ENCODE results near the gene CRTAC1. TPM values are rescaled to one million over a fixed set of nuclear protein-coding genes. Genes with fewer than 3 reads are reported as not detected.

The CRTAC1 gene
- total RNA-seq, 1 donor from 2014 or later, result 2.3 TPM

- H3K27me3 ChIP-seq (ENCODE audit: low read depth), result peaks cover 86% of the 10 kb centered on the region
- no peaks in the 10 kb centered on the region for H3K36me3 ChIP-seq
- intact Hi-C loops (cut with micrococcal nuclease), result no loop called here
- no peak for DNase-seq
- TF ChIP-seq, protein P1, sequence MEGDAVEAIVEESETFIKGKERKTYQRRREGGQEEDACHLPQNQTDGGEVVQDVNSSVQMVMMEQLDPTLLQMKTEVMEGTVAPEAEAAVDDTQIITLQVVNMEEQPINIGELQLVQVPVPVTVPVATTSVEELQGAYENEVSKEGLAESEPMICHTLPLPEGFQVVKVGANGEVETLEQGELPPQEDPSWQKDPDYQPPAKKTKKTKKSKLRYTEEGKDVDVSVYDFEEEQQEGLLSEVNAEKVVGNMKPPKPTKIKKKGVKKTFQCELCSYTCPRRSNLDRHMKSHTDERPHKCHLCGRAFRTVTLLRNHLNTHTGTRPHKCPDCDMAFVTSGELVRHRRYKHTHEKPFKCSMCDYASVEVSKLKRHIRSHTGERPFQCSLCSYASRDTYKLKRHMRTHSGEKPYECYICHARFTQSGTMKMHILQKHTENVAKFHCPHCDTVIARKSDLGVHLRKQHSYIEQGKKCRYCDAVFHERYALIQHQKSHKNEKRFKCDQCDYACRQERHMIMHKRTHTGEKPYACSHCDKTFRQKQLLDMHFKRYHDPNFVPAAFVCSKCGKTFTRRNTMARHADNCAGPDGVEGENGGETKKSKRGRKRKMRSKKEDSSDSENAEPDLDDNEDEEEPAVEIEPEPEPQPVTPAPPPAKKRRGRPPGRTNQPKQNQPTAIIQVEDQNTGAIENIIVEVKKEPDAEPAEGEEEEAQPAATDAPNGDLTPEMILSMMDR (IDR thresholded peaks at IDR 0.05; ENCODE audit: borderline replicate concordance), result no peak
- H3K27ac ChIP-seq (replicated peaks), result no peak overlapping the region
- no peaks in the 10 kb centered on the region for H3K9me3 ChIP-seq (replicated peaks)
- no peak overlapping the region for H3K4me3 ChIP-seq
- peaks cover 6% of the 10 kb centered on the region for H3K4me1 ChIP-seq
Measured at GRCh38 chr10:97863808-97864207, 166.6 kb downstream of the CRTAC1 start.

DNA sequence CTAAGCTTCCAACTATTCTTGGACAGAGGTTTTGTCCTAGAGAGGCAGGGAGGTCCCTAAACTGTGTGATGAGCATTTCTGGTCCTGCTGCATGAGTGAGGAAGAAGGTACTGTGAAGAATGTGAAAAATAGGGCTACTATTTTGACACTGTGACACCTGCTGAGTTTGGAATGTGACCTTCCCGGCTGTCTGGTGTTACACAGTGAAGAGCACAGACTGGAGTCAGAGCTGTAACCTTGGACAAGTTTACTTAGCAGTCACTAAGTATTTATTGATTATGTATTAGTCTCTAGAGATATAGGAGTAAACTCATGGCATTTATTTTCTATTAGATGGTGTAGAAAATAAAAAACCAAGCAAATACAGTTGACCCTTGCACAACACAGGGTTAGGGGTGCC is 168.5 kb downstream of the CRTAC1 start:
- H3K27me3 ChIP-seq (ENCODE audit: low read depth), result peaks cover 89% of the 10 kb centered on the region
- TF ChIP-seq, protein P1 (IDR thresholded peaks at IDR 0.05; ENCODE audit: borderline replicate concordance), result no peak
- H3K4me1 ChIP-seq, result peaks cover 4% of the 10 kb centered on the region
- no peak for DNase-seq
- H3K27ac ChIP-seq (replicated peaks), result no peak overlapping the region
- H3K9me3 ChIP-seq (replicated peaks), result no peaks in the 10 kb centered on the region
- H3K4me3 ChIP-seq, result no peak overlapping the region
- H3K36me3 ChIP-seq, result no peaks in the 10 kb centered on the region
- intact Hi-C loops (cut with micrococcal nuclease), result no loop called here

DNA sequence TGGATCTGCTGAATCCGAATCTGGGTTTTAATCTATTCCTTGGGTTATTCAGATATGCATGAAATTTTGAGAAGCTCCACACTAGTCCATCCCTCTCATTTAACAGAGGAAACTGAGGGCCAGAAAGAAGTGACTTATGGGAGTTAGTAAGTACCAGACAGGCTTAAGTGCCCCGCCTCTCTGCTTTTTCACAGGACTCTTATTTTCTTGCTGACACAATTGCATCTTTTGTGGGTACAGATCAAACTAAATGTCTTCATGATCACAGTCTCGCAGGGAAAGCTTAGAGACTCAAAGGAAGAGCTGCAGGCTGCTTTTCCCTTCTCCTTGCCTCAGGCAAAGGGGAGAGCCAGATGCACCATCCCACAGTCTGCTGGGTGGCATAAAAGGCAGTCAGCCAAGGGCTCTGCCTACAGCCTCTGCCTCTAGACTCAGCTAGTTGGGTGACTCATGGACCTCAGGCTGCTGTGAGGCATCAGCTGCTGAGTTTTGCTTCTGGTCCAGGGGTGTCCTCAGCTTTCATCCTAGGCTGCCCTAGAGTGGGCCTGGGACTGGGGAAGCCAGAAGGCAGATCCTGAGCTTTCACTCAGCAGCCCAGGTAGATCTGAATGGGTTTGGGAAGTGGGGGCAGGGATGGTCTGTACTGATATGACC is 169.2 kb downstream of the CRTAC1 start:
- H3K9me3 ChIP-seq (replicated peaks), result peaks cover 6% of the 10 kb centered on the region
- DNase-seq, result no peak
- intact Hi-C loops (cut with micrococcal nuclease), result no loop called here
- H3K36me3 ChIP-seq, result no peaks in the 10 kb centered on the region
- peaks cover 4% of the 10 kb centered on the region for H3K4me1 ChIP-seq
- TF ChIP-seq, protein P1 (IDR thresholded peaks at IDR 0.05; ENCODE audit: borderline replicate concordance), result no peak
- no peak overlapping the region for H3K27ac ChIP-seq (replicated peaks)
- peaks cover 87% of the 10 kb centered on the region for H3K27me3 ChIP-seq (ENCODE audit: low read depth)
- no peak overlapping the region for H3K4me3 ChIP-seq

DNA sequence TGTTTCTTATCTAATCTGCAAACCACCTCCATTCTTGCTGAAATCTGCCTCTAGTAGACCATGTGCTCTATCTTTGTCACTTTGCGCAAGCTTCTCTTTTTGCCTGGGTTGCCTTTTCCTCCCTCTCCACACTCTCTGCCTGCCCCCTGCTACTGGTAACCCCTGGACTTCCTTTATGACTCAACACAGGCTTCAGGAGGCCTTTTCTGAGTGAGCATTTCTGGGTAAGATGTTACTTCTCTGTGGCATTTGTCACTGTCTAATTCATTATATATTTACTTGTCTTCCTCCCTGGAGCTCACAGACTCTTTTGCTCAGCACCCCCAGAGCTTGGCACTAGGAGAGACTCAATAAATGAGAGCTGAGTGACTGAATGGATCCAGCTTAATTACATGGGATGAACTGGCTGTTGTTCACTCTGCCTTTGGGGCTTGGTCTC is 172.4 kb downstream of the CRTAC1 start:
- Histone ChIP-seq H3K36me3 (no peaks in the 10 kb centered on the region), H3K27me3 (ENCODE audit: low read depth) (peaks cover 84% of the 10 kb centered on the region), H3K4me1 (peaks cover 4% of the 10 kb centered on the region), H3K9me3 (replicated peaks) (peaks cover 7% of the 10 kb centered on the region), H3K4me3 (no peak overlapping the region), H3K27ac (replicated peaks) (no peak overlapping the region)
- no peak for DNase-seq
- TF ChIP-seq, protein P1 (IDR thresholded peaks at IDR 0.05; ENCODE audit: borderline replicate concordance), result no peak
- intact Hi-C loops (cut with micrococcal nuclease), result no loop called here

- peaks cover 85% of the 10 kb centered on the region for H3K27me3 ChIP-seq (ENCODE audit: low read depth)
- H3K4me3 ChIP-seq, result no peak overlapping the region
- intact Hi-C loops (cut with micrococcal nuclease), result no loop called here
- peaks cover 6% of the 10 kb centered on the region for H3K4me1 ChIP-seq
- peaks cover 7% of the 10 kb centered on the region for H3K9me3 ChIP-seq (replicated peaks)
- no peak overlapping the region for H3K27ac ChIP-seq (replicated peaks)
- DNase-seq, result no peak
- TF ChIP-seq, protein P1 (IDR thresholded peaks at IDR 0.05; ENCODE audit: borderline replicate concordance), result no peak
- H3K36me3 ChIP-seq, result no peaks in the 10 kb centered on the region
Measured at GRCh38 chr10:97854743-97855142, 175.7 kb downstream of the CRTAC1 start.
